T-helper 2 cell treated with Interferon-gamma antibody and Interleukin-4, amounts not matched to agents 5 μg/mL and 100 μg/mL, for 36 hours (primary cell): ENCODE measurements around the gene GNG2.

Experiments used
- DNase-seq: peaks from one replicate; pipeline ENCODE4 v3.0.0; 2021; ENCODE audit warnings: low spot score
- H3K27ac Mint-ChIP-seq: one replicate; pipeline ENCODE4 v1.8.0; 2021; ENCODE audit warnings: mild to moderate bottlenecking, mixed read lengths
- H3K27me3 Mint-ChIP-seq: one replicate; pipeline ENCODE4 v1.8.0; 2021; ENCODE audit warnings: low read depth, mixed read lengths
- H3K36me3 Mint-ChIP-seq: one replicate; pipeline ENCODE4 v1.8.0; 2021; ENCODE audit warnings: low read depth, mixed read lengths
- H3K4me1 Mint-ChIP-seq: one replicate; pipeline ENCODE4 v1.8.0; 2021; ENCODE audit warnings: low read depth, mixed read lengths
- H3K4me3 Mint-ChIP-seq: one replicate; pipeline ENCODE4 v1.8.0; 2022; ENCODE audit warnings: mild to moderate bottlenecking, moderate library complexity, mixed read lengths
- H3K9me3 Mint-ChIP-seq: one replicate; pipeline ENCODE4 v1.8.0; 2021; ENCODE audit warnings: mixed read lengths

Gene GNG2

GRCh38 chr14:52008136-52008535, 147.7 kb downstream of the GNG2 start:
- DNase-seq, result no peak
- H3K27ac Mint-ChIP-seq, result no peak overlapping the region
- H3K27me3 Mint-ChIP-seq, result no peaks in the 10 kb centered on the region
- H3K4me3 Mint-ChIP-seq, result no peak overlapping the region
- peaks cover 2% of the 10 kb centered on the region for H3K4me1 Mint-ChIP-seq
- peaks cover 60% of the 10 kb centered on the region for H3K36me3 Mint-ChIP-seq
- no peaks in the 10 kb centered on the region for H3K9me3 Mint-ChIP-seq

GRCh38 chr14:52010173-52010693, 149.8 kb downstream of the GNG2 start:
- peaks cover 47% of the 10 kb centered on the region for H3K36me3 Mint-ChIP-seq
- no peak for DNase-seq
- H3K27me3 Mint-ChIP-seq, result no peaks in the 10 kb centered on the region
- H3K4me1 Mint-ChIP-seq, result peaks cover 3% of the 10 kb centered on the region
- H3K27ac Mint-ChIP-seq, result no peak overlapping the region
- no peak overlapping the region for H3K4me3 Mint-ChIP-seq
- no peaks in the 10 kb centered on the region for H3K9me3 Mint-ChIP-seq

DNA sequence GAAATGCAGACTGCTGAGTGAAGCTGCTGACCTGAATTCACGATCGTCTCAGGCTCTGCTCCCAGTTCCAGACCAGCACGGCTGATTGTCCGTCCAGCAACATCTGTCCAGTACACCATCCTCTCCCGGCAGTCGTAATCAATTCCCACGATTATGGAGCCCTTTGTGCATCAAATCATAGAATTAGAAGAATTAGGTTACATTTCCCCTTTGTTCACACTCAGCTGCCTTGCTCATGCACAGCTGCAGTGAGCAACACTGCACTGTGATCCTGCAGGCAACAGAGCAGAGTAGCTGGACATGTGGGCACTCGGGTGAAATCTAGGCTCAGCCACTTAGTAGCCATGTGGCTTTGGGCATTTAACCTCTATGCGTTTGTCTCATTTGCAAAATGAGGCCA, 151.1 kb downstream of the GNG2 start:
- Mint-ChIP-seq H3K36me3 (peaks cover 35% of the 10 kb centered on the region), H3K9me3 (no peaks in the 10 kb centered on the region), H3K27ac (no peak overlapping the region), H3K4me3 (no peak overlapping the region), H3K4me1 (peaks cover 3% of the 10 kb centered on the region), H3K27me3 (peaks cover 7% of the 10 kb centered on the region)
- no peak for DNase-seq

GRCh38 chr14:52012635-52013034, 152.2 kb downstream of the GNG2 start:
- Mint-ChIP-seq H3K9me3 (no peaks in the 10 kb centered on the region), H3K4me1 (peaks cover 4% of the 10 kb centered on the region), H3K27ac (no peak overlapping the region), H3K27me3 (peaks cover 13% of the 10 kb centered on the region), H3K36me3 (peaks cover 30% of the 10 kb centered on the region), H3K4me3 (no peak overlapping the region)
- no peak for DNase-seq

- Mint-ChIP-seq H3K9me3 (no peaks in the 10 kb centered on the region), H3K4me1 (peaks cover 4% of the 10 kb centered on the region), H3K27me3 (peaks cover 13% of the 10 kb centered on the region), H3K36me3 (peaks cover 18% of the 10 kb centered on the region), H3K27ac (no peak overlapping the region), H3K4me3 (no peak overlapping the region)
- DNase-seq, result no peak
Observed at GRCh38 chr14:52013984-52014600, 153.7 kb downstream of the GNG2 start.

GRCh38 chr14:52014601-52015267, 154.3 kb downstream of the GNG2 start:
- Mint-ChIP-seq H3K4me3 (no peak overlapping the region), H3K36me3 (peaks cover 16% of the 10 kb centered on the region), H3K27me3 (peaks cover 13% of the 10 kb centered on the region), H3K9me3 (no peaks in the 10 kb centered on the region), H3K27ac (no peak overlapping the region), H3K4me1 (peaks cover 6% of the 10 kb centered on the region)
- DNase-seq, result no peak

DNA sequence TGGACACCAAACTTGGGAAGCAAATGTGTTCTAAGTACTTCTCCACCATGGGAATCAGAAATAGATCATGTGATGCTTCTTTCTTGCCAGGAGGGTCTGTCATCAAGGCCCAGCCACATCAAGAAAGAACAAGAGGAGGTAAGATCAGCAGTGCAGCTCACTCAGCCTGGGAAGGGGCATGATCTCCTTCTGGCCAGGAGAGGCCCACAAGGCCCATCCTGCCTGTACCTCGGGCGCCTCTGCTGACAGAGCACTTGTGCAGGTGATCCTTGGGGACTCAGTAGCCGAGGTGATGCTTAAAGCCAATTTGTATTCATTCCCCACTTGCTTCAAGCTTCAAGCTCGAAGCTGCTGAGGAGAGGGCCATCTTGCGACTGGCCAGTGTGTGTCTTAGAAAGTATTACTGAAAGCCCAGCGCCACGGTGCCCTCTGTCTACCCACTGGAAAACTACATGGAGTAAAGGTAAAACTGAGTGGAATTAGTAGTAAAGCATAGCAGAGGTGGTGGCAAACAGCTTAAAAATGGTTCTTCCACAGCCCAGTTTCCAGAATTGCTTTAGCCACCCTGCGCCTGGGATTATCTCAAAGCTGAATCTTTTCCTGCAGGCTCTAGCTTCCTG, 155.1 kb downstream of the GNG2 start:
- H3K9me3 Mint-ChIP-seq, result no peaks in the 10 kb centered on the region
- DNase-seq, result no peak
- peaks cover 16% of the 10 kb centered on the region for H3K36me3 Mint-ChIP-seq
- no peak overlapping the region for H3K4me3 Mint-ChIP-seq
- H3K27ac Mint-ChIP-seq, result no peak overlapping the region
- H3K4me1 Mint-ChIP-seq, result peaks cover 13% of the 10 kb centered on the region
- peaks cover 13% of the 10 kb centered on the region for H3K27me3 Mint-ChIP-seq

DNA sequence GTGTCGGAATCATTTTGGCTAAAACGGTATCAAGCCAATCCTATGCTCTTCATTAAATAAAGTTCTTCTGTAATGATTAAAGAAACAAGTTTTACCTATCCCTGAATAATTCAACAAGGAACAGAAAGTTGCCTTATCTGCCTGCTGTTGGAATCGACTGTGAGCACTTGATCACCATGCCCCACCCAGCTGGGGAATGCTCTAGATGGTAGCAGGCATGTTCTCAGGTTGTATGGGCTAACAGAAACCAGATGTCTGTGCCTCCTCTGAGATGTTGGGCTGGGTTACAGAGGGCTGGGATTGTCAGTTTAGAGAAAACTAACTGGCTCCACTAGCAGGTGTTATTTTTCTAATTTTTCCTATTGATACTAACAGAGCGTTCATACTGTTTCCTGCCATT, 157.8 kb downstream of the GNG2 start:
- H3K4me3 Mint-ChIP-seq, result no peak overlapping the region

DNA sequence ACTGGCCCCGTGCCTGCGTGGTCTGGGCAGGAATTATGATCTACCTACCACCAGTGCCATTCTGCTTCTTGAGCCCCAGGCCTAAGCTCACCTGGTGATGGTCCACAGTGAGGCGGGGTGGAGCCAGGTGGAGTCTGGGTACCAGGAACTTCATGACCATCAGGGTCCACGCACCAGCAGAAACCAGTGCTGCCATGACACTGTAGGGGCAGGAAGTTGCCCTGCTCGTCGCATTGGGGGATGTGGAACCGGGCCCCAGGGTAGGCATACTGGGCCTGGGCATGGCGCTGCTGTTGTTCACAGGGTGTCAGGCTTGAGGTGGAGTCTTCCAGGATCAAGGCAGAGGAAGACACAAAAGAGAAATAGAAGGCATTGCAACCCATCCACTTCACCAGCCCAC, 158.6 kb downstream of the GNG2 start:
- Mint-ChIP-seq H3K27ac (no peak overlapping the region), H3K4me3 (no peak overlapping the region), H3K9me3 (peaks cover 10% of the 10 kb centered on the region), H3K27me3 (peaks cover 13% of the 10 kb centered on the region), H3K36me3 (peaks cover 2% of the 10 kb centered on the region), H3K4me1 (peaks cover 40% of the 10 kb centered on the region)
- no peak for DNase-seq

More for the DNA sequence above, 157.8 kb downstream of the GNG2 start:
- Mint-ChIP-seq H3K27me3 (peaks cover 13% of the 10 kb centered on the region), H3K4me1 (peaks cover 39% of the 10 kb centered on the region), H3K36me3 (no peaks in the 10 kb centered on the region), H3K9me3 (peaks cover 5% of the 10 kb centered on the region), H3K27ac (no peak overlapping the region)
- DNase-seq, result no peak
